ENCODE measurements around the gene ALDH18A1.

ALDH18A1 gene

GRCh38 chr10:95663496-95663895 is 7.0 kb upstream of the ALDH18A1 start:
- no peak for TF ChIP-seq CTCF (IDR thresholded peaks at IDR 0.05; ENCODE audit: borderline replicate concordance, insufficient read depth, low read depth, low read length)
- H3K4me3 ChIP-seq (ENCODE audit: low read depth, low read length), result no peak overlapping the region

GRCh38 chr10:95661818-95662217 is 5.3 kb upstream of the ALDH18A1 start:
- TF ChIP-seq CTCF (IDR thresholded peaks at IDR 0.05; ENCODE audit: borderline replicate concordance, insufficient read depth, low read depth, low read length), result no peak

DNA sequence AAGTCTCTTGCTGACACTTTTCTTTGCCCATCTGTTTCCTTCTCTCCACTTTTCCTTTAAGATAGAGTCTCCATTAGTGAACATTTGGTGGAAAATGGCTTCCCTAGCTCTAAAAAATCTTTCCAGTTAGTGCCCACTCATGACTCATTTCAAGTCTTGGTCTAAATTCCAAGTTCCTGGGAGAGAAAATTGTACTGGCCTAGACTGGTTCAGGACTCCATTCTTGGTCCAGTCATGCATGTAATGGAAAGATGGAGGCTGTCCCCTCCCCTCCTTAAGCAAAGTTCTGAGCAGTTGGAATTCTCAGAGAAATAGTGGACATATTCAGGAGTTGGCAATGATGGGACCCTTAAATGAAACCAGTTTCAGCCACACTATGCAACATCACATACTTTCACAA is 3.8 kb upstream of the ALDH18A1 start:
- TF ChIP-seq CTCF (IDR thresholded peaks at IDR 0.05; ENCODE audit: borderline replicate concordance, insufficient read depth, low read depth, low read length), result no peak

More at GRCh38 chr10:95661818-95662217, 5.3 kb upstream of the ALDH18A1 start:
- H3K4me3 ChIP-seq (ENCODE audit: low read depth, low read length), result no peak overlapping the region

DNA sequence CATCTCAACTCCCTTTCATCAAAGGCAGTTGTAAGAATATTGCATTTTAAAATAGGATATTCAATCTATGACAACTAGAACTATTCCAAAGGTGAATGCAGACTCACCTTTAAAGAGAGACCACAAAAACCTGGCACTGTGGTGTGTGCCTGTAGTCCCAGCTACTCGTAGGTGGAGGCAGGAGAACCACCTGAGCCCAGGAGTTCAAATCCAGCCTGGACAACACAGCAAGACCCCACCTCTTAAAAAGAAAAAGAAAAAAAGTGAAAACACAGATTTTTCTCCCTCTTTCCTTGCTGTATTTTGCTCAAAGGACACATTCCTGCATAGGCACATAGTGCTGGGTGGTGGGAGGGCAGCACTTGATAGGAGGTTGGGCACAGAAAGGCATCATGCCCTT is 739 bp upstream of the ALDH18A1 start:
- no peak overlapping the region for H3K4me3 ChIP-seq (ENCODE audit: low read depth, low read length)
- TF ChIP-seq CTCF (IDR thresholded peaks at IDR 0.05; ENCODE audit: borderline replicate concordance, insufficient read depth, low read depth, low read length), result no peak

More for the DNA sequence above, 3.8 kb upstream of the ALDH18A1 start:
- H3K4me3 ChIP-seq (ENCODE audit: low read depth, low read length), result no peak overlapping the region

DNA sequence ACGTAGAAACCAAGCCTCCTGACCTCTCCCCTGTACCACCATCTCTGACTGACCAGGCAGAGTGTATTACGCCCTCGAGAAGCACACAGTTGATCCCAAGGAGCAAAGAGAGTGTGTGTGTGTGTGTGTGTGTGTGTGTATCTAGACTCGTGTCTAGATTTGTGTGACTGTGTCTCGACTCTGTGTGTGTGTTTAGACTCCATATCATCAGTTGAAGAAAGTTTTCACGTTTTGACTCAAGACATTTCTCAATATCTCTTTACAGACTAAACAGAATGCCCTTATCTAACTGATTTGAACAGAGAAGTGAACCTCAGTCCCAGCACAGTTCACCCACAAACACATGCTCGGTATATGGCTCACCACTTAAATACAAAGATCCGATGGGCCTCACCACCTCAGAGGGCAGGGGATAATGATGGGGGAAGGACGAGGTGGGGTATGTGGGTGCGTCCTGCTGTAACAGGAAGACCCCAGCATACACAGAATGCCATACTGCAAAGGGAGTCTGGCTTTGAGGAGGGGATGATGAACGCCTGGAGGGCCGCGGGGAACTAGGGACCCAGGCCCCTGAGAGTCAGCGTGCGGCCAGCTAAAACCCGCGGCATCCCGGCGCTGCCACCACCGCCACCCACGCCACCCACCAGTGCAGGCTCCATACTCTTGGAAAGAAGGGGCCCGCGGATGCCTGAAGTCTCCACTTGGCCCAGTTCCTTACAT is 780 bp downstream of the ALDH18A1 start:
- no peak for TF ChIP-seq CTCF (IDR thresholded peaks at IDR 0.05; ENCODE audit: borderline replicate concordance, insufficient read depth, low read depth, low read length)

GRCh38 chr10:95653895-95654294 is 2.6 kb downstream of the ALDH18A1 start:
- no peak for TF ChIP-seq CTCF (IDR thresholded peaks at IDR 0.05; ENCODE audit: borderline replicate concordance, insufficient read depth, low read depth, low read length)
- H3K4me3 ChIP-seq (ENCODE audit: low read depth, low read length), result no peak overlapping the region

More for the DNA sequence above, 780 bp downstream of the ALDH18A1 start:
- H3K4me3 ChIP-seq (ENCODE audit: low read depth, low read length), result peak overlapping the region; percentile 95

- no peak overlapping the region for H3K4me3 ChIP-seq (ENCODE audit: low read depth, low read length)
These were observed 5.0 kb downstream of the ALDH18A1 start for GRCh38 chr10:95651346-95652060.

More at GRCh38 chr10:95651346-95652060, 5.0 kb downstream of the ALDH18A1 start:
- no peak for TF ChIP-seq CTCF (IDR thresholded peaks at IDR 0.05; ENCODE audit: borderline replicate concordance, insufficient read depth, low read depth, low read length)

Measured in GM12875 (cell line).